H7 (cell line): Measurements from ENCODE around the gene MED26. TPM values are rescaled to one million over a fixed set of nuclear protein-coding genes. Genes with fewer than 3 reads are reported as not detected.
"Not testable (repeated sequence)": the region's sequence is repeated elsewhere in the genome, so short reads cannot be mapped to it uniquely, and the experiment has no call there.

Source experiments
- DNase-seq: peaks from one replicate; pipeline ENCODE4 v3.0.0; 2012
- H3K27me3 ChIP-seq: 2 replicates; pipeline ENCODE4 v1.6.0; 2011; ENCODE audit warnings: mild to moderate bottlenecking, low read length; ENCODE audit not compliant: control insufficient read depth, insufficient read depth
- H3K36me3 ChIP-seq: replicated peaks from 2 replicates; pipeline ENCODE4 v1.5.1; 2011; ENCODE audit warnings: low read length; ENCODE audit not compliant: control insufficient read depth, insufficient read depth
- H3K4me3 ChIP-seq: 2 replicates; pipeline ENCODE4 v1.5.1; 2011; ENCODE audit warnings: low read depth, mild to moderate bottlenecking, control low read depth, low read length, moderate library complexity; ENCODE audit not compliant: insufficient read depth
- total RNA-seq: library from RNA; depleted of rRNA; stranded (reverse); fragments of >200 nt; shearing (Covaris generic); gene quantifications from 2 replicates; pipeline ENCODE4 v1.2.3, GENCODE V29; 2014; rRNA removed

Gene MED26
- 12.0 and 14.2 TPM in 2 replicates for total RNA-seq

- DNase-seq, result peak; percentile 100
- H3K36me3 ChIP-seq, result peaks cover 9% of the 10 kb centered on the region
These were observed at the start of gene MED26 for GRCh38 chr19:16628183-16628983. MED26 (minus strand) TSS chr19:16628204; CDS start chr19:16627943, 261 bp downstream.

DNA sequence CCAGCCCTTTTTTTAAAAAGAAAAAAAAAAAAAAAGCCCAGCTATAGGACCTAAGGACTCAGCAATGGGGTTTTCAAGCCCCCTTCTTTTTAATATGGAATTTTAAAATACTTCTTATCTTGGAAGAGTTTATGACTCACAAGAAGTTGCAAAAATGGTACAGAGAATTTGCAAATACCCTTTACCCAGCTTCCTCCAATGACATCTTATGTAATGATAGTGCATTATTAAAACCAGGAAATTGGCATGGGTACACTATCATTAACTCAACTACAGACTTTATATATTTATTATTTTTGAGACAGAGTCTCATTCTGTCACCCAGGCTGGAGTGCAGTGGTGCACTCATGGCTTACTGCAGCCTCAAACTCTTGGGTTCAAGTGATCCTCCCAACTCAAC, 49.1 kb upstream of the MED26 start:
- H3K4me3 ChIP-seq, result no peak overlapping the region
- no peak for DNase-seq
- no peaks in the 10 kb centered on the region for H3K27me3 ChIP-seq
- H3K36me3 ChIP-seq, result peaks cover 10% of the 10 kb centered on the region

More at GRCh38 chr19:16628183-16628983, at the start of gene MED26:
- H3K27me3 ChIP-seq, result no peaks in the 10 kb centered on the region
- H3K4me3 ChIP-seq, result peak within 1 kb of the TSS; percentile 87

- H3K4me3 ChIP-seq, result no peak overlapping the region
- H3K27me3 ChIP-seq, result no peaks in the 10 kb centered on the region
- H3K36me3 ChIP-seq, result peaks cover 5% of the 10 kb centered on the region
- DNase-seq, result no peak
These were observed 48.2 kb upstream of the MED26 start for GRCh38 chr19:16676101-16676798.

DNA sequence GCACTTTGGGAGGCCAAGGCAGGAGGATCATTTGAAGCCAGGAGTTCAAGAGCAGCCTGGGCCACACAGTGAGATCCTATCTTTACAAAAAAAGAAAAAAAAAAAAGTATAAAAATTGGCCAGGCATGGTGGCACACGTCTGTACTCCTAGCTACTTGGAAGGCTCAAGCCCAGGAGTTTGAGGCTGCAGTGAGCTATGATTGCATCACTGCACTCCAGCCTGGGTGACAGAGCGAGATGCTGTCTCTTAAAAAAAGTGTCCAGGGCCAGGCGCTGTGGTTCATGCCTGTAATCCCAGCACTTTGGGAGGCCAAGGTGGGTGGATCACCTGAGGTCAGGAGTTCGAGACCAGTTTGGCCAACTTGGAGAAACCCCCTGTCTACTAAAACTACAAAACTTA, 45.8 kb upstream of the MED26 start:
- not testable (repeated sequence) for H3K36me3 ChIP-seq, H3K4me3 ChIP-seq, H3K27me3 ChIP-seq, DNase-seq

GRCh38 chr19:16673231-16673630, 45.2 kb upstream of the MED26 start:
- no peak for DNase-seq
- Histone ChIP-seq H3K4me3 (no peak overlapping the region), H3K27me3 (no peaks in the 10 kb centered on the region), H3K36me3 (no peaks in the 10 kb centered on the region; the same call in 1 of the 2 replicates)

- H3K36me3 ChIP-seq, result no peaks in the 10 kb centered on the region; the same call in 1 of the 2 replicates
- no peaks in the 10 kb centered on the region for H3K27me3 ChIP-seq
- DNase-seq, result no peak
- no peak overlapping the region for H3K4me3 ChIP-seq
These were observed 43.8 kb upstream of the MED26 start for GRCh38 chr19:16671652-16672274.

- no peak overlapping the region for H3K4me3 ChIP-seq
- H3K36me3 ChIP-seq, result no peaks in the 10 kb centered on the region; the same call in 1 of the 2 replicates
These were observed 42.3 kb upstream of the MED26 start for GRCh38 chr19:16670291-16670690.

GRCh38 chr19:16668702-16669101, 40.7 kb upstream of the MED26 start:
- H3K27me3 ChIP-seq, DNase-seq, H3K36me3 ChIP-seq, H3K4me3 ChIP-seq: not testable (repeated sequence)

More at GRCh38 chr19:16670291-16670690, 42.3 kb upstream of the MED26 start:
- no peaks in the 10 kb centered on the region for H3K27me3 ChIP-seq
- DNase-seq, result no peak

DNA sequence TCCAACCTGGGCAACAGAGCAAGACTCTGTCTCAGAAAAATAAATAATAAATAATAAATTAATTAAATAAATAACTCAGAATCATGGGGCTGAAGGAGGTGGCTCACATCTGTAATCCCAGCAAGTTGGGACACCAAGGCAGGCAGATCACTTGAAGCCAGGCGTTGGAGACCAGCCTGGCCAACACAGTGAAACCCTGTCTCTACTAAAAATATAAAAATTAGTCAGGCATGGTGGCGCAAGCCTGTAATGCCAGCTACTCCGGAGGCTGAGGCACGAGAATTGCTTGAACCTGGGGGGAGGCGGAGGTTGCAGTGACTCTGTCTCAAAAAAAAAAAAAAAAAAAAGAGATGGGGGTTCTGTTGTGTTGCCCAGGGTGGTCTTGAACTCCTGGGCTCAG, 40.2 kb upstream of the MED26 start:
- no peaks in the 10 kb centered on the region for H3K27me3 ChIP-seq
- no peak overlapping the region for H3K4me3 ChIP-seq
- DNase-seq, result no peak

GRCh38 chr19:16661480-16662034, 33.6 kb upstream of the MED26 start:
- peaks cover 12% of the 10 kb centered on the region for H3K27me3 ChIP-seq
- peaks cover 13% of the 10 kb centered on the region for H3K36me3 ChIP-seq
- peak overlapping the region; percentile 69 for H3K4me3 ChIP-seq
- DNase-seq, result peak; percentile 75

More for the DNA sequence above, 40.2 kb upstream of the MED26 start:
- no peaks in the 10 kb centered on the region; the same call in 1 of the 2 replicates for H3K36me3 ChIP-seq

DNA sequence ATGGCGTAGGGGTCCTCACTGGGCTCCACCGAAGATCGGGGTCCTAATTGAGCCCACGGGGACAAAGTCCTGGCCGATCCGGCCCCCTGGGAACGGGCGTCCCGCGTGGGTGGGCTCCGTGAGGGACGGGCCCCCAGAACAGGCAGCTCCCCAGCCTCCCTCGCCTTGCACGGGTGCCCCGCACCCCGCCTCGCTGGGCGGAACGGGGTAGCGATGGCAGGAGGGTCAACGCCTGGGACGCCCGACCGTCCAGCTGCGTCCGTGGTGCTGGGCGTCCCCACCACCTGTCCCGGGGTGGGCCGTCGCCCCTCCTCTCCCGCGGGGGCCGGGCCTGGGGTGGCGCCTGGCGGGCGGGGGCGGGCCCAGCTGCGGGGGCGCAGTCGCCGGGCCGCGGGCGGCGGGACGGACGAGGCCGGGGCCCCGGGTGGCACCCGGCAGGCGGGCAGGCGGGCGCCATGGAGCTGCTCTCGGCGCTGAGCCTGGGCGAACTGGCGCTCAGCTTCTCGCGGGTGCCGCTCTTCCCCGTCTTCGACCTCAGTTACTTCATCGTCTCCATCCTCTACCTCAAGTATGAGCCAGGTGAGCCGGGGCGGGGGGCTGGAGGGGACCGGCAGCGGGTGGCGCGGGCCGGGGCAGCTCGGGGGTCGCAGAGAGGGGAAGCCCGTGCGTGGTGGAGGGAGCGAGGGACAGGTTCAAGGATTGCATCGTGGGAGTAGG, 32.9 kb upstream of the MED26 start, which contains the start of gene TMEM38A:
TMEM38A (plus strand) TSS at position 377 of the 717 bp plus-strand sequence; CDS start at position 456, 79 bp downstream.
- Histone ChIP-seq H3K4me3 (peak within 1 kb of the TSS; percentile 89), H3K27me3 (peaks cover 12% of the 10 kb centered on the region), H3K36me3 (peaks cover 15% of the 10 kb centered on the region)
- peak; percentile 84 for DNase-seq

DNA sequence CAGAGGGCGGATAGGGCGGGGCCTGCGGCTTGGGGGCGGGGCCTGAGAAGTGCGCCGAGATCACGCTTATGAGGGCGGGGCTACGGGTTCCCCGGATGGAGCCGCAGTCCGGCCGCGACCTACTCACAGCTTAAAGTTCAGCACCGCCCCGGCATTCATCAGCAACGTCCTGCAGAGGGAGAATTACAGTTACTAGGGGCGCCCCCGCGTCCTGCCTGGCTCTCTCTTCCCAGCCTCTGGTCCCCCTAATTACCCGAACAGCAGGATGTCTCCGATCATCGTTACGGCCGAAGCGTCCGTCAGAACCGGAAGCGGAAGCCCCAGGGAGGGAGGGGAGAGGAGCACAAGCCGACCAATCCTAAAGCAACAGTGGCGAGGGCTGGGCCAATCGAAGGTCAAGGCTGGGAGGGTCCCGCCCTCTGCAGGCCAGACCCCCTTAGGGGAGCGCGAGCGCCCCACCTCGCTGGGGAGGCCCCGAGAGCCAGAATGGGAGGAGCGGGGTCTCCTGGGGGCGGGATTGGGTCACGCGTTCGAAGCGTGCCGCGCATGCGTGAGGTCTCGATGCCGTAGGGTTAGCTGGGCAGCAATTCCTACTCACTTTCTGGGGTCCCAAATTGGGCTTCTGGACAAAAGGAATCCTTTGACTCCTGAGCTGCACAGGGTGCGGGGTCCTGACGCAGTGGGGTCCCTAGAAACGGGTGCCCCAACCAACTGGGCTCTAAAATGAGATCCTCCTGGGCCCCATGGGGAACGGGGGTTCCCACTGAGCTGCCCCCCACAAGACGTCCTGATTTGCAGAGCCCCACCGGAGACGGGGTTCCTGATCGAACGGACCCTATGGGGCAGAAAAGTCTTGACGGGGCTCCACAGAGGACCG, 32.1 kb upstream of the MED26 start, which contains the start of gene SMIM7:
SMIM7 (minus strand) TSS at position 313 of the 877 bp plus-strand sequence; CDS start at position 279, 34 bp downstream.
- Histone ChIP-seq H3K27me3 (peaks cover 12% of the 10 kb centered on the region), H3K36me3 (peaks cover 17% of the 10 kb centered on the region), H3K4me3 (peak within 1 kb of the TSS; percentile 89)
- DNase-seq, result peak; percentile 100

DNA sequence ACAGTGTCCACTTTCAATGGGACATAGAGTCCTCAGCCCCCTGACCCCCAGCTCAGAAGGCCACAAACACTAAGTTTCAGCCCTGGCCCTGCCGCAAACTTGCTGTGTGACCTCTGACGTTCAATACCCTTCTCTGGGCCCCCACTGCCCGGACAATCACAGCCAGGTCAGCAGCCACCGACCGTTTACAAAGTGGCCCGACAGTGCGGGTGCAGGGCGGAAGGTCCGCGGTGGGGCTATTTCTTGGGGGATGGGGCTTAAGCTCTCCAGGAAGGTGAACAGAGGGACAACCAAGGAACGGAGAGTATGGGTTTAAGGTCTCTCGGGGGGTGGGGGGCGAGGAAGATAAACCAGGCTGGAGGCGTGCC, 31.4 kb upstream of the MED26 start:
- Histone ChIP-seq H3K27me3 (peaks cover 12% of the 10 kb centered on the region), H3K36me3 (peaks cover 20% of the 10 kb centered on the region), H3K4me3 (peak overlapping the region; percentile 89)
- no peak for DNase-seq
